HG02588 (cell line): ENCODE results near the gene ABCB8.
"Not testable (repeated sequence)": the region's sequence is repeated elsewhere in the genome, so short reads cannot be mapped to it uniquely, and the experiment has no call there.

Experiments used
- ATAC-seq: cut with Tn5 transposase; IDR thresholded peaks from one replicate; pipeline ENCODE4 v1.9.1; 2021; ENCODE audit warnings: mild to moderate bottlenecking, moderate library complexity; ENCODE audit not compliant: unreplicated experiment

ABCB8 gene

GRCh38 chr7:150997817-150998216 lies 30.4 kb upstream of the ABCB8 start:
- ATAC-seq, result no peak

GRCh38 chr7:150998341-150998740 lies 29.9 kb upstream of the ABCB8 start:
- no peak for ATAC-seq

GRCh38 chr7:150999001-150999400 lies 29.2 kb upstream of the ABCB8 start:
- ATAC-seq, result no peak

- ATAC-seq, result no peak
Measured at GRCh38 chr7:150999497-151000230, 28.6 kb upstream of the ABCB8 start.

- no peak for ATAC-seq
Measured at GRCh38 chr7:151000897-151001495, 27.3 kb upstream of the ABCB8 start.

GRCh38 chr7:151001546-151001945 lies 26.7 kb upstream of the ABCB8 start:
- no peak for ATAC-seq

- no peak for ATAC-seq
Measured at GRCh38 chr7:151003572-151003971, 24.7 kb upstream of the ABCB8 start.

- no peak for ATAC-seq
Measured at GRCh38 chr7:151005566-151005965, 22.7 kb upstream of the ABCB8 start.

GRCh38 chr7:151006590-151007300 lies 21.5 kb upstream of the ABCB8 start:
- ATAC-seq, result no peak

- ATAC-seq, result no peak
Measured at GRCh38 chr7:151007469-151007898, 20.8 kb upstream of the ABCB8 start.

GRCh38 chr7:151008143-151008510 lies 20.1 kb upstream of the ABCB8 start:
- ATAC-seq, result no peak

GRCh38 chr7:151008511-151009323 lies 19.5 kb upstream of the ABCB8 start:
- peak; percentile 80 for ATAC-seq

GRCh38 chr7:151009327-151010036 lies 18.8 kb upstream of the ABCB8 start:
- ATAC-seq, result no peak

- no peak for ATAC-seq
Measured at GRCh38 chr7:151010037-151010306, 18.3 kb upstream of the ABCB8 start.

GRCh38 chr7:151010307-151011096 lies 17.7 kb upstream of the ABCB8 start:
- no peak for ATAC-seq

- no peak for ATAC-seq
Measured at GRCh38 chr7:151011097-151011409, 17.2 kb upstream of the ABCB8 start.

- ATAC-seq, result not testable (repeated sequence)
Measured at GRCh38 chr7:151011616-151012015, 16.6 kb upstream of the ABCB8 start.

- ATAC-seq, result no peak
Measured at GRCh38 chr7:151012031-151012692, 16.1 kb upstream of the ABCB8 start.

GRCh38 chr7:151012911-151013347 lies 15.3 kb upstream of the ABCB8 start:
- ATAC-seq, result no peak

GRCh38 chr7:151013356-151013732 lies 14.9 kb upstream of the ABCB8 start:
- no peak for ATAC-seq
